Measurements from ENCODE around the gene SPEF1. TPM values are rescaled to one million over a fixed set of nuclear protein-coding genes. Genes with fewer than 3 reads are reported as not detected.

SPEF1 gene
- total RNA-seq, 1 donor, result under 0.01 TPM

DNA sequence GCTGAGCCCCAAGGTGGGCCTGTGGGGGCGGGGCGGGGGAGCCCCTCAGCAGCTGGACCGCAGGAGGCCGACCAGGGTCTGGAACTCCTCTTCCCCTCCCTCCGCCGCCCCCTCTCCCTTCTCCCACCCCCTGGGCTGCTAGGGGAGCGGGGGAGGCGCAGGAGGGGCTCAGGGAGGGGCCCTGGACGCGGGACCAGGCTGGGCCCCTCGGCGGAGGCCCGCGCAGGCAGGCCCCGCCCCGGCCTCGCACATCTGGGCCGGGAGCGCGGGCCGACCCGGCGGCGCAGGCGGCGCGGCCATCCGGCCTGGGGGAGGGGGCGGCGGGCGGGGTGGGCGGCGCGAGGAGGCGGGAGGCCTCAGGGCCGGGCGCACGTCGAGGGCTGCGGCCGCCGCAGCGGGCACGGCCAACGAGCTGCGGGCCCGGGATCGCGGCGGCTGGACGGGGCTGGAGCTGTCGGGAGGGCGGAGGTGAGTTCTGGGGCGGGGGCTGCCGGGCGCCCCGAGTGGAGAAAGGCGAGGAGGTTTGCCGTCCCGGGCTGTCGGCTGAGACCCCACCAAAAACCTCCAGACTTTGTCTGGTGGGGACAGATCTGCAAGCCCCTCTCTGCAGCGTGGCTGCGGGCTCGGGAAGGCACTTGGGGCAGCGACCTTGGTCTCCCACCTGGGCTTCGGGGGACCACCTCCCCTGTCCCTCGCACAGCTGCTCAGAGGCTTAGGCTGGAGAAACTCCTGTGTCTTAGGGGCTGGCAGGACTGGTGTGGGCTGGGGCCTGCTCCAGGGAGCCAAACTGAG, 48.7 kb downstream of the SPEF1 start, which contains the start of gene HSPA12B:
HSPA12B (plus strand) TSS at position 359 of the 792 bp plus-strand sequence. CDS start 5,990 bp downstream, outside the sequence.
- no peaks in the 10 kb centered on the region for H3K79me2 ChIP-seq (ENCODE audit: insufficient read depth, low read length)
- H4K20me1 ChIP-seq (ENCODE audit: insufficient read depth, low read length), result no peaks in the 10 kb centered on the region
- H3K27me3 ChIP-seq (ENCODE audit: insufficient read depth, low read length), result peaks cover 37% of the 10 kb centered on the region
- H3K36me3 ChIP-seq (ENCODE audit: insufficient read depth, low read length), result no peaks in the 10 kb centered on the region
- TF ChIP-seq, protein P1, sequence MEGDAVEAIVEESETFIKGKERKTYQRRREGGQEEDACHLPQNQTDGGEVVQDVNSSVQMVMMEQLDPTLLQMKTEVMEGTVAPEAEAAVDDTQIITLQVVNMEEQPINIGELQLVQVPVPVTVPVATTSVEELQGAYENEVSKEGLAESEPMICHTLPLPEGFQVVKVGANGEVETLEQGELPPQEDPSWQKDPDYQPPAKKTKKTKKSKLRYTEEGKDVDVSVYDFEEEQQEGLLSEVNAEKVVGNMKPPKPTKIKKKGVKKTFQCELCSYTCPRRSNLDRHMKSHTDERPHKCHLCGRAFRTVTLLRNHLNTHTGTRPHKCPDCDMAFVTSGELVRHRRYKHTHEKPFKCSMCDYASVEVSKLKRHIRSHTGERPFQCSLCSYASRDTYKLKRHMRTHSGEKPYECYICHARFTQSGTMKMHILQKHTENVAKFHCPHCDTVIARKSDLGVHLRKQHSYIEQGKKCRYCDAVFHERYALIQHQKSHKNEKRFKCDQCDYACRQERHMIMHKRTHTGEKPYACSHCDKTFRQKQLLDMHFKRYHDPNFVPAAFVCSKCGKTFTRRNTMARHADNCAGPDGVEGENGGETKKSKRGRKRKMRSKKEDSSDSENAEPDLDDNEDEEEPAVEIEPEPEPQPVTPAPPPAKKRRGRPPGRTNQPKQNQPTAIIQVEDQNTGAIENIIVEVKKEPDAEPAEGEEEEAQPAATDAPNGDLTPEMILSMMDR (IDR thresholded peaks at IDR 0.05; ENCODE audit: extremely low read depth, low read depth, low read length), result no peak
- H3K4me3 ChIP-seq (ENCODE audit: insufficient read depth, low read length), result no peak within 1 kb of the TSS
- no peak within 1 kb of the TSS for H3K4me2 ChIP-seq (ENCODE audit: insufficient read depth, low read length)
- H2AFZ ChIP-seq (ENCODE audit: low read length), result no peak within 1 kb of the TSS
- peak; percentile 77 for DNase-seq (ENCODE audit: insufficient read length, low spot score, missing footprints)
- H3K4me1 ChIP-seq (ENCODE audit: insufficient read depth, low read length), result peaks cover 5% of the 10 kb centered on the region
- no peaks in the 10 kb centered on the region for H3K9me3 ChIP-seq (ENCODE audit: low read depth, low read length)
- H3K27ac ChIP-seq (ENCODE audit: low read depth, low read length), result no peak within 1 kb of the TSS

GRCh38 chr20:3731944-3732326, 49.3 kb downstream of the SPEF1 start:
- TF ChIP-seq, protein P1 (IDR thresholded peaks at IDR 0.05; ENCODE audit: extremely low read depth, low read depth, low read length), result no peak
- Histone ChIP-seq H2AFZ (ENCODE audit: low read length) (no peak overlapping the region), H3K27me3 (ENCODE audit: insufficient read depth, low read length) (peaks cover 37% of the 10 kb centered on the region), H3K9me3 (ENCODE audit: low read depth, low read length) (no peaks in the 10 kb centered on the region), H3K4me2 (ENCODE audit: insufficient read depth, low read length) (no peak overlapping the region), H4K20me1 (ENCODE audit: insufficient read depth, low read length) (no peaks in the 10 kb centered on the region), H3K4me3 (ENCODE audit: insufficient read depth, low read length) (no peak overlapping the region), H3K36me3 (ENCODE audit: insufficient read depth, low read length) (no peaks in the 10 kb centered on the region), H3K4me1 (ENCODE audit: insufficient read depth, low read length) (peaks cover 11% of the 10 kb centered on the region), H3K27ac (ENCODE audit: low read depth, low read length) (no peak overlapping the region), H3K79me2 (ENCODE audit: insufficient read depth, low read length) (no peaks in the 10 kb centered on the region)
- DNase-seq (ENCODE audit: insufficient read length, low spot score, missing footprints), result peak; percentile 43

GRCh38 chr20:3730803-3731672, 50.2 kb downstream of the SPEF1 start:
- H3K9me3 ChIP-seq (ENCODE audit: low read depth, low read length), result no peaks in the 10 kb centered on the region
- no peak overlapping the region for H2AFZ ChIP-seq (ENCODE audit: low read length)
- H3K4me2 ChIP-seq (ENCODE audit: insufficient read depth, low read length), result no peak overlapping the region
- H3K36me3 ChIP-seq (ENCODE audit: insufficient read depth, low read length), result no peaks in the 10 kb centered on the region
- TF ChIP-seq, protein P1 (IDR thresholded peaks at IDR 0.05; ENCODE audit: extremely low read depth, low read depth, low read length), result no peak
- no peaks in the 10 kb centered on the region for H4K20me1 ChIP-seq (ENCODE audit: insufficient read depth, low read length)
- no peak overlapping the region for H3K27ac ChIP-seq (ENCODE audit: low read depth, low read length)
- peaks cover 11% of the 10 kb centered on the region for H3K4me1 ChIP-seq (ENCODE audit: insufficient read depth, low read length)
- peaks cover 37% of the 10 kb centered on the region for H3K27me3 ChIP-seq (ENCODE audit: insufficient read depth, low read length)
- no peaks in the 10 kb centered on the region for H3K79me2 ChIP-seq (ENCODE audit: insufficient read depth, low read length)
- H3K4me3 ChIP-seq (ENCODE audit: insufficient read depth, low read length), result no peak overlapping the region
- DNase-seq (ENCODE audit: insufficient read length, low spot score, missing footprints), result peak; percentile 59
